Inflammatory macrophage treated with lipopolysaccharide for 4 hours (primary cell): ENCODE data around the gene PAX2.
A peak's percentile ranks its signal among the peaks of the same experiment; 100 is the strongest.

Experiments used
- DNase-seq: peaks from one replicate; pipeline ENCODE4 v3.0.0-alpha.2; 2020

The PAX2 gene

DNA sequence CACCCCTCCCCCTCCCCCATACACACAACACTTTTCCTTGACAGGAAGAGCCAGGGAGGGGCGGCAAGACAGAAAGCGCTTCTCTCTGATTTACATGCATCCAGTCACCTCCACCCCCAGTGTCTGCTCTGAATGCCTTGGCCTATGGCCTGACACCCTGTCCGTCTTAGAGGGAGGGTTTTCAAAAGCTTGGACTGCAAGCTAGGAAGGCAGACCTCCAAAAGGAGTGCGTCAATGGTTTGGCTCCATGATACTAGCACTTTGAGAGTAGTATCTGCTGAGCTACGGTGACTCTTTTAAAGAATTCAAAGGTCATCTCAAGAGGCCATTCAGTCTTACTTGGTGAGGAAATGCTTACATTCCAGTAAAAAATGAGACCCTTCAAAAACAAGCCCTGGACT is 20.3 kb upstream of the PAX2 start:
- DNase-seq, result no peak

DNA sequence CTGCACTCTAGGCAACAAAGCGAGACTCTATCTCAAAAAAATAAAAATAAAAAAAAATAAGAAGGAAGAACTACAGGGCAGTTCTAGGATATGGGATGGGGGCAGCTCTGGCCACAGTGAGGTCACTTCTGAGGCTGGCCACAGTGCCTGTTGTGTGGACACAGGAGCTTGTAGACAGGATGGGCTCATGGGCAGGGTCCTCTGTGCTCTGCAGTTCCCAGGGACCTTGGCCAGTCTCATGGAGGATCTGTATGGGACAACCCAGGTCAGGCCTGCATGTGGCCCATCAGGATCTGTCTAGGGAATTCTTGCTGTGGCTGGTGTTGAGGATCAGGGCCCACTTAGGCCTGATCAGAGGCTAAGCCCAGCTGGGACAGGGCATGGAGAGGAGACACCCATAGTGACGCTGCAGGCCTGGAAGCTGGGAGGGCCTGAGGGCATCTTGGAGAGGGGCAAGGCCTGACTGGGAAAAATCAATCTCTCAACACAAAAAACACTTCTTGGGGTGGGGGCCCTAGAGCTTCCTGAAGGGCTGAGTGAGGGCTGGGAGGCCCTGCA is 19.4 kb upstream of the PAX2 start:
- DNase-seq, result no peak

DNA sequence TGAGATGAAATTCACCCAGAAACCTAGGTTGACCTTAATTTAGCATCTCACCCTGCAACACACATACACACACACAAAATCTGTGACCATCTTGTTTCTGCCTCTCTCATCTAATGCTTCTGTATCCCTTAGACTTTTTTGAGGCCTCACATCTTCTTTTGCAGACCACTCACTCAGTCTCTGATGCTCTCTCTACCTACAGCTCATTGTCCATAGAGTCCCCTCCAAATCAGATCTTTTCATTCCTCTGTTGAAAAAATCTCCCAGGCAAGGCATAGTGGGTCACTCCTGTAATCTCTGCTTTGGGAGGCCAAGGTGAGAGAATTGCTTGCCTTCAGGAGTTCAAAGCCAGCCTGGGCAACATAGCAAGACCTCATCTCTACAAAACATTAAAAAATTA is 17.6 kb upstream of the PAX2 start:
- no peak for DNase-seq

DNA sequence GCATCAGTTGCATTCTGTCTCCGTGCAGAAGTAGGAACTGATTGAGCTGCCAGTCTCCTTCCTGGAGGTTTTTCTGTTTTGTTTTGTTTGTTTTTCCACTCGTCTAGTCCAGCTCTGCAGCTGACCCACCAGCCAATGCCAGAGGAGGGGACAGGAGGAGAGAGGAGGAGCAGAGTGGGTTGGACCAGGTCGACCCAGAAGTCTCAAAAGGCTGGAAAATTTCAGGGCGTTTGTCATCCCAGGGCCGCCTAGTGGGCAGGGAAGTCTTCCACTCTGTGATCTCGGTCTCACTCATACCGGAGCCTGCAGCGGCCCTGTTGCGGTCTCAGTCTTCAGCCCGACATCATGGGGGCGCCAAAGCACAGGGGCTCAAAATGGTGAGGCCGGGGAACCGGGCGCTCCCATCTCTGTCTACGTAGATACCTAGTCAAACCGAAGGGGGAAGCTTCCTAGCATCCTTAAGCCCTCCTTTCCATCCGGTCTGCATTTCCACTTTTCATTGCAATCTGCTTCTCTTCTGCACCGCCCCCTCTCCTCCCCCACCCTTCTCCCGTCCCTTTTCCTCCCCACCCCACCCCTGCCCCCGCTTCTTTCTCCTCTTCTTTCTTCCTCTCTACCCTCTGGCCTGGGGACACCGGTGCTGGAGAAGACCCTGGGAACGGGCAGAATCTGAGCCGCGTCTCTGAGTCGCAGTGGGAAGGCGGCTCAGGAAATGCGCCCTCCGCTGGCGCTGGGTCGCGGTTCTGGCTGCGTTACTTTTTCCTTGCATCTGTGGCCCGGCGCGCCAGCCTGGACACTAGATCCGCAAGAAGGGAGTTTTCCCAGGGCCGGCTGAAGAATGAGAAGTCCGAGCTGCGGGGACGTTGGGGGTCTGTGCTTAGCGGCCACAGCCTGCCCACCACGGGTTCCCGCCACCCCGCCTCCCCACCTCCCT is 16.2 kb upstream of the PAX2 start:
- no peak for DNase-seq

DNA sequence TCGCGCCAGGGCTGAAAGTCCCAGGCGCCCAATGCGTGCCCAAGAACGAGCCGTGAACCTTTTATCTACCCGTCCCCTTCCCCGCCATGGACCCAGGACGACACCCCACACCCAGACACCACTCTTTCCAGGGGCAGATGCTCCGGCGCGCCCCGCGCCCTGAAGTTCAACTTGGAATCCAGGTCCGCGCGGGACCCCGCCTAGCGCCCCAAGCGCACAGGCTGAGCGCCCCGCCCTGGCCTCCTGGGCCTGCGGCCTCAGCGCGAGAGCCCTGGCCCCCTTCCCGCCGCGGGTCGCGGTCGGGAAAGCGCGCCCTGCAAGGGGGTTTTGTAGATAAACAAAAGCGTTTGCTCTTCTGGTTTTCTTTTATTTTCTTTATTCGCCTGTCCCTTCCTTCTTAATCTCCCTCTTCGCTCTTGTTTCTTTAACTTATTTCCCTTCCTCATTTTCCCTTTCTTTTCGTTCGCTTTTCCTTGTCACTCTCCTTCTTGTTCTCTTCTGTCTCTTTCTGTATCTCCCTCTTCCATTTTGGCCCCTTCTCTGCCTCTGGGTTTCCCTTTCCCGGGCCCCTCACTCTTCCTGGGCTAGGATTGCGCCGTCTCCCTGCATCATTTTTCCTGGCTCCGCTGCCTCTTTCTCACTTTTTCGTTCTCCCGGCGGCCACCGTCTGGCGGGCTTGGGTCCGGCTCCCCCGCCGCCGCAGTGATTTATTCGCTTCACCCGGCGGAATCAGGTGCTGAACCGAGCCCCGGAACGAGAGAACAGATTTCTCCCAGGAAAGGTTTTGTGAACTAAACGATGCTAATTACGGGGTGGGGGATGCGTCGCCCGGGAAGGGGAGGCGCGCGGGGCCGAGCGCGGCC is 15.3 kb upstream of the PAX2 start:
- DNase-seq, result no peak

DNA sequence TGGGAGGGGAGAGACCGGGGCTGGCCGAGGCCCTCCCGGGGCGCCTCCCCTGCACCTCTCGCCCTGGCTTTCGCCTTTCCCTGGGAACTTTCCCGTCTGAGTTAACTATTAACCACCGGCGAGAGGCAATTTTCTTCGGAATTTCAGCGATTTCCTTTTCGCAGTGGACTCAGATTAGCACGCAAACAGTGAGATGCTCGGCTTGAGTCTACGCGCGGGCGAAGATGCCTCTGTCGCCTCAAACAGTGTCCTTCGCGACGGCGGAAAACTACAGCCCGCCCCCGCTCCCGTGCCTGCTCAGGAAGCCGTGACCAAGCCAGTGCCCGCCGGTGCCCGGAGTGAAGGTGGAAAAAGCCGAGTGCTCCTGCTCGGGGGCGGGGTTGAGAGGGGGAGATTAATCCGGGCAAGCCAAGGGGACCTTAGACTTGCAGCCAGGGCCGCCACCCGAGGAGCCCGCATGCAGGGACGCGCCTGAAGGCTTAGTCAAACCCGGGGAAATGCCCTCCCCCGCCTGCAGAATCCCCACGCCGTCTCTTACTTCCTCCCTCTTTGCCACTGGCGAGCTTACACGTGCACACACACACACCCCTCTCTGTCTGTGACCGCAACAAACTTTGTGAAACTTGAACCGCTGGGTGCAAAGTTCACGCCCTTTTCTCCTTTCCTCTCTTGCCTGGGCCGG is 14.5 kb upstream of the PAX2 start:
- DNase-seq, result peak; percentile 80

DNA sequence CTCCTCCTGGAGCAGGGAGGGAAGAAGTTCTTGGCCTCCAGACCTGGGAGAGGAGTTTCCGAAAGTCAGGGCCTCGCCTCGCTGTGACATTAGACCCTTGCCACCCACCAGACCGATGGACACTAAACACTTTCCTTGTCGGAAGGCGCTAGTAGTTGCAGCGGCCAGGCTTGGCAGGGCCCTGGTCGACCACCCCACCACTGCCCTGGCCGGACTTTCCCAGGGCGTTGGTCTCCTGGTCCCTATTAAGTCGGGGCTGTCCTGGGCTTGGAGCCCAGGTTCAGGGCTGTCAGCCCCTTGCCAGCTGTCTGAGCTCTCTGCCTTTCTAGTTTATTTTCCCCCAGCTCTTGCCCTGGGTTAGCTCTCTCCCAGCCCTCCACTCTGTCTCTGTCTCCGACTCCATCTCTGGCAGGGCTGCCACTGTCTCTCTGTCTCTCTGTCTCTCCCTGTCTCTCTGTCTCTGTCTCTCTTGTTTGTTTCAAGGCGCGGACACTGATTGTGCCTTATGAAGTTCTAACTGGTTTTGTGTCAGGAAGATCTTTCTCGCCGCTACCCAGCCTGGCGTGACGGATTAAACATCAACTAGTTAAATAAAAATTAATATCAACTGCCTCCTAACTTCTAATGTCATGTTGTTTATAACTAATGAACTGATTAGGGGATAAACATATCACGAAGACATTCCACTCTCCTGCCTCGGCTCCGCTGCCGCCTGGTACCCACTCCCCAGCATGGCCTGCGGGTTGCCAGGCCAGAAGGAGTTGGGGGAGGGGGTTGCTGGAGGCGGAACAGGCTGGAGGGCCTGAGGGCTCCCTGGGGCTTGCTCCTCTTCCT is 13.8 kb upstream of the PAX2 start:
- no peak for DNase-seq

DNA sequence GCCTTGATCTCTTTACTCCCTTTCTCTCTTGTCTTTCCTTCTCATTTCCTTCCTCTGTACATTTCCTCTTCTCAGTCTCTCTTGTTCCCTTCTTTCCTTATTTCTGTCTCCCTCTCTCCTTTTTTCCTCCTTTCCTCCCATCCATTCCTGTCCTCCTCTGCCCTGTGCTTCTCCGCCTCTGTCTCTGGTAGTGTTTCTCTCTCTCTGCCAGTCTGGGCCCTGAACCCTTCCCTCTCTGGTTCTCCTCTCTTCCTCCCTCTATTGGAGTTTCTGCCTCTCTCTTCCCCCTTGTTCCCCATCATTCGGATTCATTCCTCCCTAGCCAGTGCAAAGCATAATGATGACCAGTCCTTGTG is 13.2 kb upstream of the PAX2 start:
- no peak for DNase-seq

DNA sequence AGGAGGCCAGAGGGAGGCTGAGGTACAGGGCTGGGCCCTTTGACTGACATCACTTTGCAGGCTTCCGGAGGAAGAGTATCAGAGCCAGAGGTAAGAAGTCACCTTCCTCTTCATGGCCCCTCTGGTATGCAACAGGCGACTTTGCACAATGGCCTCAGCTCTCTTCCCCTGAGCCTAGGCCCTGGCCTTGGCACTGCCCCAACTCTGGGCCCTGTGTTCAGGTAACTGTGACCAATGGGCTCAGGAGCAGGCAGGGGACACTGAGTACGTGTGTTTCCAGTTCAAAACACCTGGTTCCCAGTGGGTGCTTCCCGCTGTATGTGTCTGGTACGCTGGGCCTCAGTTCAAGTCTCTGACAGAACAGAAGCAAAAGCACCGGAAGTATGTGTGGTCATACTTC is 12.1 kb upstream of the PAX2 start:
- DNase-seq, result no peak

DNA sequence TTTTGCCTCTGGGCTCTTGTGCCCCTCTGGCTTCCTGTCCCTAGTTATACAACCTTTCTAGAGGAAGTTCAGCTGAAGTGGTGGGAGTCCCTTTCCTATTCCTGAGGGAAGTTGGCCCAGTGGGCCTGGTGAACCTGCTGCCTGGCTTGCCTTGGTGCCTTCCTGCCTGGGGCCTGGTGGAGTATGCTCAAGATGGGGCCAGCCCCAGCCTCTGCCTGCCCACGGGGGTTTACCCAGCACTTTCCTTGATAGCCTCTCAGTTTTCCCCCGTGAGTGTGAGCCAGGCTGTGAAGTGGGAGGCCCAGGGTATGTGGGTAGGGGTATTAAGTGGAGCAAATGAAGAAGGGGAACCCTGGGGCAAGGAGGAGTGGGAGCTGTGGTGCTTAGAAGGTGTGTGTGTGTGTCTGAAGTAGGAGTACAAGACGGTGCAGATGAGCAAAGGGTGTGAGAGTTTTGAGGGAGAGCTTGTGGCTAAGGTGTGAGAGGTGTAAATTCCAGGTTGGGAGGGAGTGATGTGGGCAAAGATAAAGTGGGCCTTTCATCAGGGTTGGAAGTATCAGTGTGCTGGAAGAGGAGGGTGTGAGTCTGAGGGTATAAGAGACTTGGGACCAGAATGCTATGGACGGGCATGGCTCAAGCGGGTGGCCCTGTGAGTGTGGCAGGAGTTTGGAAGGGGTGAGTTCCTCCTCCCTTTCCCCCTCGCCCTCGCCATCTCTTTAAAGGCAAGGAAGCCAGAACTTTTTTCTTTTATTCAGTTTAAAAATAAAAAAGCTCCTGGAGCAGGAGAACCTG is 10.9 kb upstream of the PAX2 start:
- DNase-seq, result no peak

DNA sequence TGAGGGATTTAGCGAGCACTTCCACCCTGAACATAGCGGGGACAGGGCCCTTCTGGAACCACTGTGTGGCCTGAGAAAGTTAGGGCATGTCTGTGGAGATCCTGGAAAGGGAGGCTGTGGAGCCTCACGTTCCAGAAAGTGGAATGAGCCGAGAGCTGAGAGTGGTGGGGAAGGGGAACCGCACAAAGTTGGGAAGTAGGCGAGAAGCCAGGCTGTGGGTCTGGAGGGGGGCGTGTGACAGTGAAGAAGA is 10.4 kb upstream of the PAX2 start:
- DNase-seq, result no peak

DNA sequence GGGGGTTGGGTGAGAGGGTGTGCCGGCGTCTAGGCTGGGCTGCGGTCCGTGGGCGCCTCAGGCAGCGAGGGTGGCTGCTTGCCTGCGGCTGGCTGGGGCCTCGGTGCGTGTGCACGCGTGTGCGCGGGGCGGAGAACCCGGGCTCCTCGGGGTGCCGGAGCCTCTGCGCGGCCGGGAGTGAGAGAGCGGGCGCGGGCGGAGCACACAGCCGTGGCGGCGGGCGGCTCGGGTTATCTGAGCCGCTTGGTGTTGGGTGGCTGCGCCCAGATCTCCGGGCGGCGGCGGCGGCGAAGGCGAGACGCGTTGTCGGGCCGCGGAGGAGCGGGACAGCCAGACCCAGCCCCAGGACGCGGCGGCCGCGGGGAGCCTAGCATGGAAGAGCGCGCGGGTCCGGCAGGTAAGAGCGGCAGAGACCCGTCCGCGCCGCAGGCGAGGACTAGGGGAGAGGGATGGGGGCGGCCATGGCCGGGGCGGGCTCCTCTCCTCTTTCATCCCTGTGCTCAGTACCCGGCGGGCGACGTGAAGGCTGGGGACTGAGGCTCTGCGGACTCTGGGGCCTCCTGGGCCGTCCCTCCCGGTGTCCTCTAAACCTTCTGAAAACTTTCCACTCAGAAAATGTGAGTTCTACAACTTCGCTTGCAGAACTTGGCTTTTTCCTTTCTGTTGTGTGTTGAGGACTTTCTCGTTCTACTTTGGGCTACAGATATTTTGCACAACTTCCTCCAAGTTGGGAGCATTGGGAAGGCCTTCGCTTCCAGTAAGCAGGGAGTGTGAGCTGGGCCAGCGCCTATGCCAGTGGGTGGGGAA is 9.8 kb upstream of the PAX2 start:
- no peak for DNase-seq

DNA sequence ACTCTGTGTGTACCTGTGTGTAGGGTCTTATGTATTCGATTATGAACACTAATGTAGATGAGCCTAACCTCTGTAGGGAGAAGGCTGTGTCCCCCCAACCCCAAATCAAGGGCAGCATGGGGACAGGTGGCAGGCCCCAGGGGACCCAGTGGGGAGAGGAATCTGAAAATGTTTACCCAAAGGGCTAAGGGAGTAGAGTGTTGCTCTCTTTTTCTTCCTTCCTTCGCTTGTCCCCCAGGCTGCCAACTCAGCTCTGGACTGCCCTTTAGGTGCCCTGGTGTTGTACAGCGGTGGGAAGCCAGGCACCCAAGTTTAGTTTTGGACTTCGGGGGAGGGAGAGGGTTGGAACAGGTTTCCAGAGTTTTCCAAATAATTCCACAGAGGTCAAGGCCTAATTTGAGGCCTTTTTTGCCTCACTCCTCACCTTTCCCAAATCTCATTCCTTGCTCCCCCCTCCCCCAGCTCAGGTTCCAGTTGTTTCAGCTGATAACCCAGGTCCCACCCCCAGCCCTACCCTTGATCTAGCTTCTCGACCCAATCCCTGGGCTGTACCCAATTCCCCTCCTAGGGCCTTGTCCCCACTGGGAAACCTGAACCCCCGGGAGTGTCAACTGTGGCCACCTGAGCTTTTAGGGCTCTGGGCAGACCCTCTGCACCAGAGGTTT is 9.1 kb upstream of the PAX2 start:
- DNase-seq, result no peak

DNA sequence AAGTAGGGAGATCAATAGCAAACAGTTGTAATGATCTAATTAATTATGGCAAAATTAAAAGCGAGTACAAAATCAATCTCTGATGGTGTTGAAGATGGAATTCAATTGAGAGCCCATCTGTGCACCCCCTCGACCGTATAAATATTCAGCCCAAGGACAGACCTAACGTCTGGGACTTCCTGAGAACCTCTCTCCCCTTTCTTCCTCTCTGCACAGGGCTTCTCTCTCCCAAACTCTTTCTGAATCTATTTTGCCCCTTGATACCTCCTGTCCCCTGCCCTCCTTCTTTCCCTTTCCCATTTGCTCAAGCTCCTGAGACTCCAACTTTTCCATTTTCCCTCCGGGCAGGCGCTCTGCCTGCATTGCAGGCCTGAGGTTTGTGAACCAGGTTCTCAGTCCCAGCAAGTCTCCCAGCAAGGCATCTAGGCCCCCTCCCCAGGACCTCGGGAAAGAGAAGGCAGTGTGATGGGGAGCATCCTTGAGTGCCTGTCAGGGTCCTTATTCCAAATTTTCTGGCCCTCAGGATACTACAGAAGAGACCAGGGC is 8.5 kb upstream of the PAX2 start:
- DNase-seq, result no peak

DNA sequence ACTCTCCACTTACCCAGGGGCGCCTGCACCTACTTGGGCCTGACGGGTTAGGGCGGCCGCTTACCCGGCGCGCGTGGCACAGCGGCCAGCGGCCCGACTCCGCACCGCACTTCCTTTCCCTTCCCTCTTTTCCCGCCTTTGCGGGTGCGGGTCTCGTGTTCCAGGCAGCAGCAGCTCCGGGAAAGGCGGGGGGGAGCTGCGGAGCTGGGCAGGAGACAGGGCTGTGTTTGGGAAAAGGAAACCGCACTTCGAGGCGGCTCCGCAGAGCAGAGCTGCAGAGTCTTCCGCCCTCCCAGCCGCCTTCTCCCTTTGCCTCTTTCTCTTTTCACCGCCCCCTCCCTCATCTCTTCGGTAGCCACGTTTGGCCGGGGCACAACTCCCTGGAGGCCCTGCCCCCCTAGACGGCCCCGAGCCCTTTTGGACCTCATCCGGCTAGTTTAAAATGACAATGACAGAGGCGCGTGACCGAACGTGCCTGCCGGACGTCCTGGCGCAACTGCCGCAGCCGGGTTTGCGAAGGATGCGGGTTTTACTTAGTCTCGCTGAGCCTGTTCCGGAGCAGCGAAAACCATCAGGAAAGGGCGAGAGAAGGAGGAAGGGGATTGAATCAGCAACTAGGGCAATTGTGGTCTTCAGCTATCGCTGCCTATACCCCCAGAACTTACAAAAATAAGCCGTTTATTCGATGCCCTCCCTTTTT is 7.9 kb upstream of the PAX2 start:
- no peak for DNase-seq

DNA sequence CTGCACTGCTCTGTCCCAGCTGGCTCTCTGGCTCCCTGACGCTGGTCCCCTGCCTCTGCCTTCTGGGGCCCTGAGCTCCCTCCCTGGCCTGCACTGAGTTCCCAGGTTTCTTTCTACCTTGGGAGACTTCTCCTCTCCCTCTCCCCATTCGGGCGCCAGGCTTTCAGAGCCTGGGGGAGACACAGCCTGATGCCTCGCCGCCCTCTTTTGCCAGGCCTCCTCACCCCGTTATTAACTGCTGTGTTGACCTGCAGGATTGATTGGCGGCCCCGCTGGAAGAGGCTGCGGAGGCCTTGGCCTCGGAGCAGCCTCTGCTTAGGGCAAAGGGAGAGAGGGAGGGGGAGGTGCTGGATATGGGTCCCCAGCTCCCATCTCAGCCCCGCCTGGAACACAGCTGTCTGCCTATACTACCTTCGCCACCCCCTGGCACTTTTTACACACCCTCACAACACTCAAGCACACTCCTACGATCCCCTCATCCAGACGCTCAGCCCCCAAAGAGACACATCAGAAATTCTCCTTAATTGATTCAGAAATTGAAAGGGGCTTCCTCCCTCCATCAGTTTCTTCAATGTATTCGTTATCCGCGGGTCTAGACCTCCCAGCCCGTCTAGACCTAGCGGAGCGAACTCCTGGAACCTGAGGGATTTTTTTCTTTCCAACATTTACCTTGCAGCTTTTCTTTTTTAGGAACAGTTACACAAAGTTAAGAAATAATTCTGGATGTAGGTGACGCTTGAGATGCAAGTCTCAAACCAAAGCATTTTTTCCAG is 7.1 kb upstream of the PAX2 start:
- DNase-seq, result no peak

DNA sequence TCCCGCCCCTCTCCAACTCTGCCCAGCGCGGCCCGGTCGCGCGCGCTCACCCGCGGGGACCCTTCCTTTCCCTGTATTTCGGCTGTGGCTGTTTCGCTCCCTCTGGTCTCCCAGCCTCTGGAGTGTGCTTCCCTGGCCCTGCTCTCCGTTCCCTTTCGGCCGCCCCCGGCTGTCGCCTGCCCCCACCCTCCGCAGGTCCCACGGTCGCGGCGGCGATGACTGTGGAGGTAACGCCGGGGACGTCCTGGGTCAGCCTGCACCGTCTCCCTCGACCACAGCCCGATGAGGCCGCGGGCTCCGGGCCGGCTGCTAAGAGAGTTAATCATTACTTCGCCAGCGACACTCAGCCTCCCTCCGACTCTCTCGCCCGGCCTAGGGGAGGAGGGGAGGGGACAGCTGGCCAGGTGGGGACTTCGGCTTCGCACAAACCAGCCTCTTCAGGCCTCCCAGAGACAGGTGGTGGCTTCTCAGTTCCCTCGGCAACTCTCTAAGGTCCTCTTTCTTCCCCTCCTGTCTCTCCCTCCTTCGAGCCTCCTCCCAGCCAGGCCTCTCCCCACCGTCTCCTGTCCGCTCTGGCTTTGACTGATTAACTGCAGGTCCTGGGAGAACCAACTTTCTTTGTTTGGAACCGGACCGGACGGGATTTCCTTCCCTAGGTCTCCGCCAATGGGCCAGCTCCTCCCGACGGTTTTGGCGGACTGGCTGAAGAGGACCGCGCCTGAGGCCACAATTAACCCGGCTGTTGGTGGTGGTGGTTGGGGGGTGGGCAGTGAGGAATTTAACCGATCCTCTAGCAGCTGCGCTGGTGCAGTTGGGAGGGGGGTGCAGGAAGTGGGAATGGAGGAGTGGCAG is 5.6 kb upstream of the PAX2 start:
- no peak for DNase-seq
